Fibroblast of lung (primary cell): Measurements from ENCODE around the gene MYL2.

Source experiments
- CTCF ChIP-seq, 2 donors: IDR thresholded peaks in 1 of 2; conservative IDR thresholded peaks in 1 of 2; 1 replicate in 1 of 2; 2 replicates in 1 of 2; pipeline ENCODE4 v1.5.1; 2011 to 2012; ENCODE audit warnings: low read length in 2 of 2, control low read depth in 1 of 2, inconsistent platforms in 1 of 2, low read depth in 1 of 2, mild to moderate bottlenecking in 1 of 2
- EZH2 ChIP-seq: IDR thresholded peaks from 2 replicates; pipeline ENCODE4 v1.5.1; 2012; ENCODE audit warnings: low read length, control low read depth, mild to moderate bottlenecking; ENCODE audit errors: missing control alignments

GRCh38 chr12:110874781-110875180 lies 45.6 kb downstream of the MYL2 start:
- TF ChIP-seq CTCF (conservative IDR thresholded peaks at IDR 0.05 in 1 of 2, IDR thresholded peaks at IDR 0.05 in 1 of 2; ENCODE audit: low read depth in 1 of 2, low read length in 2 of 2): no peak
- TF ChIP-seq EZH2: no peak
